Activated CD4-positive, CD25-positive, alpha-beta regulatory T cell treated with anti-CD3 and anti-CD28 coated beads, Interleukin-2, amount 50 U/mL, for 16 hours (primary cell): ENCODE measurements around the gene PIK3CD.

Experiments used
- DNase-seq: peaks from one replicate; pipeline ENCODE4 v3.0.0-alpha.2; 2020; ENCODE audit warnings: low read depth, low spot score

PIK3CD gene

GRCh38 chr1:9717193-9718005 is 65.9 kb downstream of the PIK3CD start:
- peak; percentile 78 for DNase-seq

DNA sequence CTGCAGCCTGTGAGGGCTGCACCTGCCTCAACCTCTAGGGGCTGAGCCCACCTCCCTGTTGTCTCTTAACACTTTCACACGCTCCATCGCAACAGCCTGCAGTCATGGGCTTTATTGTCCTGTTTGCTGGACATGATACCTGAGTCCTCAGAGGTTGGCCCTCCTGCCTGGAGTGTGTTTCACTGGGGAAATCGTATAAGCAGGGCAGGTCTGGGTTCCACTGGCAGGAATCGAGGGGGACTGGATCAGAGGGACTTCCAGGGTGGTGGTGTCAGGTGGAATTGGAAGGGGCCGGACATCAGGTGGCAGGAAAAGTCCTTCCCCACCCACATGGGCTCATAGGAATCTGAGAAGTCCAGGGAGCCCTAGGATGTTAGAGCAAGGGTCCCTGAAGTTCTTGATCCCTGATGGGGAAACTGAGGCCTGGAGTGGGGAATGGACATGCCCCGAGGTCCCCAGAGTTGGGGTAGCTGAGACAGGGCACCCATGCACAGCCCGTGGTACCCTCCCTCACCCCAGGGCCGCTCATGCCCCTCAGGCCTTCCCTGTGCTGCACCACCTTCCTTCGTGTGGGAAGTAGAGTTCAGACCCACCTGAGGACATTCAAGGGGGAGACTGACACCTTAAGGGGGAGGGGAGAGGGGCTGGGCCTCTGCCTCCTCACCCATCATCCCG is 66.6 kb downstream of the PIK3CD start:
- DNase-seq = no peak

DNA sequence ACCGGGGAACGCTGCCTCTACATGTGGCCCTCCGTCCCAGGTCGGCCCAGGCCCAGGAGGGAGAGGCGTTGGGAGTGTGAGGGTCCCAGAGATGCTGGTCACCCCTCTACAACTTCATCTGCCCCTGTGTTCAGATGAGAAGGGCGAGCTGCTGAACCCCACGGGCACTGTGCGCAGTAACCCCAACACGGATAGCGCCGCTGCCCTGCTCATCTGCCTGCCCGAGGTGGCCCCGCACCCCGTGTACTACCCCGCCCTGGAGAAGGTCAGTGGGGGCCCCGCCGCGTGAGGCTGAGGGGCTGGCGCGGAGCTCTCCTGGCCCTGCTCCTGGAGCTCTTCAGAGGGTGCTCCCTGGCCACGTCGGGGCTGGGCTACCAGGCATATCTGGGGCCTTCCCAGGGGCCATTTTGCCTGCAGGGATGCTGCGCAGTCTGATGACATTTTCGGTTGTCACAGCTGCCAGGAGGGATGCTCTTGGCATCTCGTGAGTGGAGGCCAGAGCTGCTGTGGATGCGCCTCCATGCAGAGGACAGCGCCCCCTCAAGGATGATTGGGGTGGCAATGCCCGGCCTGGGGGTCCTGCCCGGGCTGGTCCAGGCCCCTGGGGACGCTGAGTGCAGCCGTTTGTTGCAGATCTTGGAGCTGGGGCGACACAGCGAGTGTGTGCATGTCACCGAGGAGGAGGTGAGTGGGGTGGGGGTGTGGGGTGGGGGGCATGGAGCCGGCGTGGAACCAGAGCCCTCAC is 68.6 kb downstream of the PIK3CD start:
- no peak for DNase-seq

DNA sequence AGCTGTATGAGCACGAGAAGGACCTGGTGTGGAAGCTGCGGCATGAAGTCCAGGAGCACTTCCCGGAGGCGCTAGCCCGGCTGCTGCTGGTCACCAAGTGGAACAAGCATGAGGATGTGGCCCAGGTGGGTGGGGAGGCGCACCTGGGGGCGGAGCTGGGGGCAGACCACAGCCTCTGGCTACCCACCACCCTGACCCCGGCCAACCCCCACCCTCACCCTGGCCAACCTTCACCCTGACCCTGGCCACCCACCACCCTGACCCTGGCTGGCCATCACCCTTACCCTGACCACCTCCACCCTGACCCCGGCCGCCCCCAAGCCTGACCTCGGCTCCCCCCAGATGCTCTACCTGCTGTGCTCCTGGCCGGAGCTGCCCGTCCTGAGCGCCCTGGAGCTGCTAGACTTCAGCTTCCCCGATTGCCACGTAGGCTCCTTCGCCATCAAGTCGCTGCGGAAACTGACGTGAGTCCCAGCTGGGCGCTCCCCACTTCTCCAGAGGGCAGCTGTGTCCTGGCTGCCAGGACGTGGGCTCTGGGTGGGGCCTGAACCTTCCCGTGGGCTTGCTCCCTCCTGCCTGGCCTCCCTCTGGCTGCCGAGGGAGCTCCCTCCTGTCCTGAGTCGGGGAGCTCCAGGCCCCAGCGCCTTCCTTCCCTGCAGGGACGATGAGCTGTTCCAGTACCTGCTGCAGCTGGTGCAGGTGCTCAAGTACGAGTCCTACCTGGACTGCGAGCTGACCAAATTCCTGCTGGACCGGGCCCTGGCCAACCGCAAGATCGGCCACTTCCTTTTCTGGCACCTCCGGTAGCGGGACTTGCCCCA is 69.5 kb downstream of the PIK3CD start:
- DNase-seq = no peak

DNA sequence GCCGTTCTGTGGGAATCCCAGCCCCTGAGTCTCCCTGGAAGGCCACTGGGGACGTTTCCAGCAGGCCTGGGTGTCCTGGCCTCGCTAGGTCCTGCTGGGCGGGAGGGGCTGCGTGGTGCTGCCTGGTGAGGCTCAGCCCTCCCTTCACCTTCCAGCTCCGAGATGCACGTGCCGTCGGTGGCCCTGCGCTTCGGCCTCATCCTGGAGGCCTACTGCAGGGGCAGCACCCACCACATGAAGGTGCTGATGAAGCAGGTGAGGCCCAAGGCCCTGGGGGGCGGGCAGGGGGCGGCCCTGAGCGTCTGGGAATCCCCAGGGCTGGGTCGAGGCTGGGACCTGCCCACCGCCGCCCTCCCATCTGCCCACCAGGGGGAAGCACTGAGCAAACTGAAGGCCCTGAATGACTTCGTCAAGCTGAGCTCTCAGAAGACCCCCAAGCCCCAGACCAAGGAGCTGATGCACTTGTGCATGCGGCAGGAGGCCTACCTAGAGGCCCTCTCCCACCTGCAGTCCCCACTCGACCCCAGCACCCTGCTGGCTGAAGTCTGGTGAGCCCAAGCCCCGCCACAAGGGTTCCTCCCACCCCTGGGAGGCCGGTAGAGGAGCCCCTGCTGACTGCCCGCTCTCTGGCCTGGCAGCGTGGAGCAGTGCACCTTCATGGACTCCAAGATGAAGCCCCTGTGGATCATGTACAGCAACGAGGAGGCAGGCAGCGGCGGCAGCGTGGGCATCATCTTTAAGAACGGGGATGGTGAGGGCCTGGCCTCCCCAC is 70.3 kb downstream of the PIK3CD start:
- peak; percentile 61 for DNase-seq

- DNase-seq = no peak
These were observed 70.8 kb downstream of the PIK3CD start for GRCh38 chr1:9722378-9722749.

GRCh38 chr1:9723068-9723805 is 71.7 kb downstream of the PIK3CD start:
- no peak for DNase-seq

DNA sequence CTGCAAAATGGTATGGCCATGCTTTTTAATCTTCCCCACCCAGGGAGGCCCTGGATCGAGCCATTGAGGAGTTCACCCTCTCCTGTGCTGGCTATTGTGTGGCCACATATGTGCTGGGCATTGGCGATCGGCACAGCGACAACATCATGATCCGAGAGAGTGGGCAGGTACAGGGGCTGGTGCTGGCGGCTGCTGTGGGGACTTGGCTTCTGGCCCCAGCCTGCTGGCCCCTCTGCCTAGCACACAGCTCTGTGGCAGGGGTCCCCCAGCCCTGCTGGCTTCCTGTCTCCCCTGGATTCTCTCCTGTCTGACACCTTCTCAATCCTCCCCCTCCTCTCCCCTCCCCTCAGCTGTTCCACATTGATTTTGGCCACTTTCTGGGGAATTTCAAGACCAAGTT is 72.4 kb downstream of the PIK3CD start:
- DNase-seq = no peak

DNA sequence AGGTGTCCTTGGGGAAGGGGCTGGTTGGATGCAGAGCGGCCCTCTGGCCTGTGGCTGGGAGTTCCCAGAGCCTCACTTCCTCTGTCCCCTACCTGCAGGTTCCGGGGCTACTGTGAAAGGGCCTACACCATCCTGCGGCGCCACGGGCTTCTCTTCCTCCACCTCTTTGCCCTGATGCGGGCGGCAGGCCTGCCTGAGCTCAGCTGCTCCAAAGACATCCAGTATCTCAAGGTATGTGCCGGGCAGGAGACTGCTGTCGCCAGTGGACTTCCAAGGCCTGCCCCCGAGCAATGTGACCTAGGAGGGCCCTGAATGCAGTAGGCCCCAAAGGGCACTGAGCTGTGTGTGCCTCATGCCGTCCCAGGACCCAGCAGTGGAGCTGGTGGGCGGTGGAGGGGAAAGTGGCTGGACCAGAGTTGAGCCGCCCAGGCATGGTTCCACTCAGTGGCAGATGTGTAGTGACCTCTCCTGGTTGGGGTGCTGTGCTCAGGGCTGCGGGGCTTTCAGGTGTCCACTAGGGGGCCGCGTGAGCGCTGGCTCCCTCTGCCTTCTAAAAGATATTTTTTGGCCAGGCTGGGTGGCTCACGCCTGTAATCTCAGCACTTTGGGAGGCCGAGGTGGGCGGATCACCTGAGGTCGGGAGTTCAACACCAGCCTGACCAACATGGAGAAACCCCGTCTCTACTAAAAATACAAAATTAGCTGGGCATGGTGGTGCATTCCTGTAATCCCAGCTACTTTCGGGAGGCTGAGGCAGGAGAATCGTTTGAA is 73.4 kb downstream of the PIK3CD start:
- DNase-seq = peak; percentile 52

DNA sequence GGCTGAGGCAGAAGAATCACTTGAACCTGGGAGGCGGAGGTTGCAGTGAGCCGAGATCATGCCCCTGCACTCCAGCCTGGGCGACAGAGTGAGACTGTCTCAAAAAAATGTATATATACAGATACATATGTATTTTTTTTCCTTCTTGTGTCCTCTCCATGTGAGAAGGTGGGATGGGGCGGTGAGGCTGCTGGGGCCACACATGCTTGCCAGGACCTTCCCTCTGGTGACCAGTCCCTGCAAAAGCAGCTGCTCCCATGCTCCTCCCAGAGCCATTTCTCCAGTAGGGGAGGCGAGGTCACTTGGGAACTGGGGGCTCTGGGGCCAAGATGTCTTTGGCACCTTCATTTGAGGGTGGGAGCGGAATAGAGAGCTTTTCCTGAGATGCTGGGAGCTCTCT is 74.9 kb downstream of the PIK3CD start:
- DNase-seq = no peak

DNA sequence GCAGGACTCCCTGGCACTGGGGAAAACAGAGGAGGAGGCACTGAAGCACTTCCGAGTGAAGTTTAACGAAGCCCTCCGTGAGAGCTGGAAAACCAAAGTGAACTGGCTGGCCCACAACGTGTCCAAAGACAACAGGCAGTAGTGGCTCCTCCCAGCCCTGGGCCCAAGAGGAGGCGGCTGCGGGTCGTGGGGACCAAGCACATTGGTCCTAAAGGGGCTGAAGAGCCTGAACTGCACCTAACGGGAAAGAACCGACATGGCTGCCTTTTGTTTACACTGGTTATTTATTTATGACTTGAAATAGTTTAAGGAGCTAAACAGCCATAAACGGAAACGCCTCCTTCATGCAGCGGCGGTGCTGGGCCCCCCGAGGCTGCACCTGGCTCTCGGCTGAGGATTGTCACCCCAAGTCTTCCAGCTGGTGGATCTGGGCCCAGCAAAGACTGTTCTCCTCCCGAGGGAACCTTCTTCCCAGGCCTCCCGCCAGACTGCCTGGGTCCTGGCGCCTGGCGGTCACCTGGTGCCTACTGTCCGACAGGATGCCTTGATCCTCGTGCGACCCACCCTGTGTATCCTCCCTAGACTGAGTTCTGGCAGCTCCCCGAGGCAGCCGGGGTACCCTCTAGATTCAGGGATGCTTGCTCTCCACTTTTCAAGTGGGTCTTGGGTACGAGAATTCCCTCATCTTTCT is 75.5 kb downstream of the PIK3CD start:
- DNase-seq = no peak

- DNase-seq = no peak
These were observed 77.1 kb downstream of the PIK3CD start for GRCh38 chr1:9728451-9729295.

DNA sequence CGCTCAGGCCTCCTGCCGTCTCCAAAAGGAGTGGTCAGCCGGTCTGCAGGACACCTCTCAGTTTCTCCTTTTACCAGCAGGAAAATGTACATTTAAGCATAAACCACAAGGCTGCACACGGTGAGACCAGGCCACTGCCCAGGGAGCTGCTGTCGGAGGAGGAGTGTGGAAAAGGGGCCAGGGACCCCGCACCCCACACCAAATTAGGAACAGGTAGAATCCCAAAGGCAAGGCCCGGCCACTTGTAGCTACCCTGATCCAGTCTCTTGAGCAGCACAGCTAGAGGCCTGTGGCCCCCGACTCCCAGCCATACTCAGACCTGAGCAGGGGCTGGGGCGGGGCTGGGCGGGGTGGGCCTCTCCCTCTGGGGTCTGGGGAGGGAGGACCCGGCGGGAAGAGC is 78.0 kb downstream of the PIK3CD start:
- no peak for DNase-seq

DNA sequence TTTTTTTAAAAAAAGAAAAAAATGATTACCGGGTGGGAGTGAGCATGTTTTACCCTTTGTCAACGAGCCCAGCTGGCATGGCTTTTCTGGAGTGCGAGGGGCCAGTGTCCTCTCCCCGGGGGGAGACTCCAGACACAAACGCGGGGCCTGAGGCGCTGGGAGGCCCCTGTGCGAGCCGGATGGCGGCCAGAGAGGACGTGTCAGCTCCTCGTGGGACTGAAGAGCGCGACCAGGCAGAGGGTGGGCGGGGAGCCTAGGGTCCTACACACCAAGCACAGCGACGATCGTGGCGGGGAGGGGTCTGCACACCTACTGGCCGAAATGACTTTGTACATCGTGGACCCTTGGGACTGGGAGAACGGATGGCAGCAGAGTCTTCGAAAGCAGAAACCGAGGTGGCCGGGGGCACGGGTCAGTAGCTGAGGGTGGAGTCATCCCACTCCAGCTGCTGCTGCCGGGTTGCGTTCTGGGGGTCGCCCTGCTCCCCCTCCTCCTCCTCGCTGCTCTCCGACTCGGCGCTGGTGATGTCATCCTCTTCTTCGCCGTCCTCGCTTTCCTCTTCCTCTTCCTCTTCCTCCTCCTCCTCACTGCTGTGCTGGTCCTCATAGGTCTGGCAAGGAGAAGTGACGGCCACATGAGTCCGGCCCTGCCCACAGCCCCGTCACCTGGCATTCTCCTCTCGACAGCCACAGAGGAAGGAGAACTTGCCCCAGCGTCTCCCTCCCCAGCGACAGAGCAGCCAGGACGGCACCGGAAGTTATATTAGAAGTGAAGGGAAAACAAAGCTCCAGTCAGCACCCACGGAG is 78.8 kb downstream of the PIK3CD start:
- DNase-seq = no peak

DNA sequence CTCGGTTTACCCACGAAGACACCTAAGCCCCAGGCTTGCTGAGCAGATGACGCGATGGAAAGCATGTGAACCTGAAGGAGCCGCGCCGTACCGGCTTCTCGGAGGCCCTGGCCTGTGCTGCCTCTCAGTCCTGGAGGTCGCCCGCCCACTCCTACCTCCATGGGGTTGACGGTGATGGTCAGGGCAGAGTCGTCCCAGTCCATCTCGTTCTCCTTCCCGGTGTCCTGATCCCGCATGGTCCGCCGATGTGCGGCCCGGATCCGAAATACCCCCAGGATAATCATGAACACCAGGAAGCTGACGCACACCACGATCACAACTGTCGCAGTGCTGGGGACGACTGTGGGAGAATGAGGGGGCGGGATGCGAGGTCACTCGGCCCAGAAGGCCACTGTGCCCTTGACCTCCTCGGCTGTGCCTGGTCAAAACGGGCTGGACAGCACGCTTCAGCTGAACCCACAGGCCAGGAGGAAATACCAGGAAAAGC is 79.6 kb downstream of the PIK3CD start:
- no peak for DNase-seq

DNA sequence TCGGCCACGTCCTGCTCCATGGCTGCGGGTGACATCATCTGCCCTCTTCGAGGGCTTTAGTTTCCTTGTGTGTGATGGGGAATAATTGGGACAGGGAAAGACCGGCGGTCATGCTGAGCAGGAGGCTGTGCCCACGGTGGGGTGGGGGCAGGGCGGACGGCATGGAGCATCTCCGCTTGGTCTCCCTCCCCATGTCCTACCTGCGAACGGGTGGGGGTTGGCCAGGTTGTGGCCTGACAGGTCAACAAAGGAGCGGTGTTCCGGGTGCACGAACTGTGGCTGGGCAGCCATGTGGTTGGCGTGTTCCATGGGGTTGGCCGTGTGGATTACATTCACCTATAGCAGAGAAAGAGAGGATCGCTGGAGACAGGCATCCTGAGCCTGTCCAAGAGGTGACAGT is 80.0 kb downstream of the PIK3CD start:
- no peak for DNase-seq
